Activated CD4-positive, alpha-beta T cell treated with anti-CD3 and anti-CD28 coated beads, Interleukin-2, amount 10 ng/mL, durations not matched to agents 7 days and 5 days (primary cell): ENCODE data around the gene CST7. TPM values are rescaled to one million over a fixed set of nuclear protein-coding genes. Genes with fewer than 3 reads are reported as not detected.

Experiments
- CTCF ChIA-PET: fragments of 350-600 bp; sonication (Branson Sonifier 250); formaldehyde crosslinking; loops from one replicate; lab custom pipeline; 2021; ENCODE audit warnings: antibody characterized with exemption; lab: Charles Lee
- POLR2A ChIA-PET: fragments of 350-600 bp; sonication (Branson Sonifier 250); formaldehyde crosslinking; loops from one replicate; lab custom pipeline; 2021; ENCODE audit warnings: antibody characterized with exemption; lab: Charles Lee
- DNase-seq: peaks from one replicate; pipeline ENCODE4 v3.0.0-alpha.2; 2020
- H3K27ac Mint-ChIP-seq: one replicate; pipeline ENCODE4 v1.8.0; 2021; ENCODE audit warnings: mild to moderate bottlenecking, moderate library complexity, mixed read lengths
- H3K27me3 Mint-ChIP-seq: one replicate; pipeline ENCODE4 v1.8.0; 2021; ENCODE audit warnings: mixed read lengths
- H3K36me3 Mint-ChIP-seq: one replicate; pipeline ENCODE4 v1.8.0; 2021; ENCODE audit warnings: low read depth, mixed read lengths
- H3K4me1 Mint-ChIP-seq: one replicate; pipeline ENCODE4 v1.8.0; 2021; ENCODE audit warnings: mixed read lengths
- H3K4me3 Mint-ChIP-seq: one replicate; pipeline ENCODE4 v1.8.0; 2021; ENCODE audit warnings: mild to moderate bottlenecking, moderate library complexity, mixed read lengths
- H3K9me3 Mint-ChIP-seq: one replicate; pipeline ENCODE4 v1.8.0; 2021; ENCODE audit warnings: mixed read lengths
- total RNA-seq, 2 experiments: library from RNA; stranded (reverse); gene quantifications; one replicate each; pipeline ENCODE4 v1.2.3, GENCODE V29; 2021

CST7 gene
- total RNA-seq: 10 to 100 TPM; 25.9 to 26.7 TPM

- peaks cover 40% of the 10 kb centered on the region for H3K9me3 Mint-ChIP-seq
- H3K4me1 Mint-ChIP-seq: peaks cover 74% of the 10 kb centered on the region
- peak within 1 kb of the TSS; percentile 88 for H3K27ac Mint-ChIP-seq
- H3K36me3 Mint-ChIP-seq: peaks cover 48% of the 10 kb centered on the region
- ChIA-PET CTCF (interaction anchor here (0.9 to 1.3 kb wide), 2 partner anchors 12 kb away, joined by 4 read pairs; no protein-coding TSS in a partner anchor), POLR2A (no interaction called here)
- H3K4me3 Mint-ChIP-seq: peak within 1 kb of the TSS; percentile 71
- H3K27me3 Mint-ChIP-seq: peaks cover 2% of the 10 kb centered on the region
- DNase-seq: peak; percentile 84
These were observed at the start of gene CST7 for GRCh38 chr20:24948939-24949679. Gene CST7, plus strand, starts transcription at chr20:24949269. Its CDS starts 237 bp downstream, at chr20:24949506.

- Mint-ChIP-seq H3K4me3 (no peak overlapping the region), H3K4me1 (no peaks in the 10 kb centered on the region), H3K27me3 (no peaks in the 10 kb centered on the region), H3K27ac (no peak overlapping the region), H3K36me3 (no peaks in the 10 kb centered on the region), H3K9me3 (peaks cover 6% of the 10 kb centered on the region)
- POLR2A ChIA-PET: no interaction called here
- CTCF ChIA-PET: no interaction called here
- DNase-seq: no peak
These were observed 42.3 kb upstream of the CST7 start for GRCh38 chr20:24906806-24907205.

GRCh38 chr20:24908642-24909041, 40.4 kb upstream of the CST7 start:
- Mint-ChIP-seq H3K27ac (no peak overlapping the region), H3K27me3 (no peaks in the 10 kb centered on the region), H3K9me3 (peaks cover 6% of the 10 kb centered on the region), H3K4me3 (no peak overlapping the region), H3K36me3 (no peaks in the 10 kb centered on the region), H3K4me1 (no peaks in the 10 kb centered on the region)
- ChIA-PET CTCF (no interaction called here), POLR2A (no interaction called here)
- no peak for DNase-seq

GRCh38 chr20:24909086-24909780, 39.8 kb upstream of the CST7 start:
- no peaks in the 10 kb centered on the region for H3K4me1 Mint-ChIP-seq
- no peak overlapping the region for H3K27ac Mint-ChIP-seq
- no peaks in the 10 kb centered on the region for H3K27me3 Mint-ChIP-seq
- ChIA-PET POLR2A (no interaction called here), CTCF (no interaction called here)
- DNase-seq: no peak
- no peak overlapping the region for H3K4me3 Mint-ChIP-seq
- H3K9me3 Mint-ChIP-seq: peaks cover 6% of the 10 kb centered on the region
- no peaks in the 10 kb centered on the region for H3K36me3 Mint-ChIP-seq

GRCh38 chr20:24909861-24910260, 39.2 kb upstream of the CST7 start:
- H3K4me3 Mint-ChIP-seq: no peak overlapping the region
- H3K36me3 Mint-ChIP-seq: no peaks in the 10 kb centered on the region
- POLR2A ChIA-PET: no interaction called here

GRCh38 chr20:24910461-24910860, 38.6 kb upstream of the CST7 start:
- Mint-ChIP-seq H3K4me3 (no peak overlapping the region), H3K36me3 (no peaks in the 10 kb centered on the region), H3K4me1 (no peaks in the 10 kb centered on the region), H3K27ac (no peak overlapping the region), H3K27me3 (no peaks in the 10 kb centered on the region), H3K9me3 (peaks cover 6% of the 10 kb centered on the region)
- no peak for DNase-seq
- CTCF ChIA-PET: no interaction called here
- POLR2A ChIA-PET: no interaction called here

More at GRCh38 chr20:24909861-24910260, 39.2 kb upstream of the CST7 start:
- H3K27ac Mint-ChIP-seq: no peak overlapping the region
- H3K4me1 Mint-ChIP-seq: no peaks in the 10 kb centered on the region
- no peaks in the 10 kb centered on the region for H3K27me3 Mint-ChIP-seq
- H3K9me3 Mint-ChIP-seq: peaks cover 6% of the 10 kb centered on the region
- CTCF ChIA-PET: no interaction called here
- no peak for DNase-seq

- POLR2A ChIA-PET: no interaction called here
- Mint-ChIP-seq H3K4me1 (no peaks in the 10 kb centered on the region), H3K27me3 (no peaks in the 10 kb centered on the region), H3K27ac (no peak overlapping the region), H3K36me3 (no peaks in the 10 kb centered on the region), H3K9me3 (peaks cover 6% of the 10 kb centered on the region), H3K4me3 (no peak overlapping the region)
- DNase-seq: no peak
- CTCF ChIA-PET: no interaction called here
These were observed 37.6 kb upstream of the CST7 start for GRCh38 chr20:24911461-24911860.

GRCh38 chr20:24912397-24913075, 36.5 kb upstream of the CST7 start:
- no peak overlapping the region for H3K27ac Mint-ChIP-seq
- no peak for DNase-seq
- ChIA-PET CTCF (no interaction called here), POLR2A (no interaction called here)
- H3K9me3 Mint-ChIP-seq: no peaks in the 10 kb centered on the region
- H3K4me1 Mint-ChIP-seq: no peaks in the 10 kb centered on the region
- no peak overlapping the region for H3K4me3 Mint-ChIP-seq
- H3K27me3 Mint-ChIP-seq: no peaks in the 10 kb centered on the region
- H3K36me3 Mint-ChIP-seq: no peaks in the 10 kb centered on the region

GRCh38 chr20:24913076-24913628, 35.9 kb upstream of the CST7 start:
- Mint-ChIP-seq H3K27ac (no peak overlapping the region), H3K4me3 (no peak overlapping the region), H3K9me3 (no peaks in the 10 kb centered on the region), H3K36me3 (no peaks in the 10 kb centered on the region), H3K4me1 (no peaks in the 10 kb centered on the region), H3K27me3 (no peaks in the 10 kb centered on the region)
- ChIA-PET POLR2A (no interaction called here), CTCF (no interaction called here)
- DNase-seq: no peak

- ChIA-PET POLR2A (no interaction called here), CTCF (no interaction called here)
- Mint-ChIP-seq H3K27me3 (no peaks in the 10 kb centered on the region), H3K9me3 (no peaks in the 10 kb centered on the region), H3K36me3 (no peaks in the 10 kb centered on the region), H3K4me3 (no peak overlapping the region), H3K4me1 (peaks cover 6% of the 10 kb centered on the region), H3K27ac (no peak overlapping the region)
- no peak for DNase-seq
These were observed 34.5 kb upstream of the CST7 start for GRCh38 chr20:24914388-24915241.

- H3K4me3 Mint-ChIP-seq: no peak overlapping the region
- no peak for DNase-seq
- no peaks in the 10 kb centered on the region for H3K36me3 Mint-ChIP-seq
- POLR2A ChIA-PET: no interaction called here
- H3K4me1 Mint-ChIP-seq: peaks cover 8% of the 10 kb centered on the region
- no peaks in the 10 kb centered on the region for H3K27me3 Mint-ChIP-seq
- no peaks in the 10 kb centered on the region for H3K9me3 Mint-ChIP-seq
- H3K27ac Mint-ChIP-seq: no peak overlapping the region
- CTCF ChIA-PET: no interaction called here
These were observed 33.6 kb upstream of the CST7 start for GRCh38 chr20:24915440-24915839.

GRCh38 chr20:24915892-24916291, 33.2 kb upstream of the CST7 start:
- no peak overlapping the region for H3K4me3 Mint-ChIP-seq
- peaks cover 8% of the 10 kb centered on the region for H3K4me1 Mint-ChIP-seq
- H3K27ac Mint-ChIP-seq: no peak overlapping the region
- ChIA-PET POLR2A (no interaction called here), CTCF (interaction anchor here (1.2 kb wide), 1 partner anchor 16 kb away, joined by 3 read pairs; no protein-coding TSS in a partner anchor)
- no peaks in the 10 kb centered on the region for H3K27me3 Mint-ChIP-seq
- H3K9me3 Mint-ChIP-seq: no peaks in the 10 kb centered on the region
- no peaks in the 10 kb centered on the region for H3K36me3 Mint-ChIP-seq
- no peak for DNase-seq
